ENCODE measurements around the gene CNOT6. TPM values are rescaled to one million over a fixed set of nuclear protein-coding genes. Genes with fewer than 3 reads are reported as not detected.
A peak's percentile ranks its signal among the peaks of the same experiment; 100 is the strongest.
"Not testable (repeated sequence)": the region's sequence is repeated elsewhere in the genome, so short reads cannot be mapped to it uniquely, and the experiment has no call there.

Gene CNOT6
- 17.7 and 21.5 TPM in 2 replicates for total RNA-seq

DNA sequence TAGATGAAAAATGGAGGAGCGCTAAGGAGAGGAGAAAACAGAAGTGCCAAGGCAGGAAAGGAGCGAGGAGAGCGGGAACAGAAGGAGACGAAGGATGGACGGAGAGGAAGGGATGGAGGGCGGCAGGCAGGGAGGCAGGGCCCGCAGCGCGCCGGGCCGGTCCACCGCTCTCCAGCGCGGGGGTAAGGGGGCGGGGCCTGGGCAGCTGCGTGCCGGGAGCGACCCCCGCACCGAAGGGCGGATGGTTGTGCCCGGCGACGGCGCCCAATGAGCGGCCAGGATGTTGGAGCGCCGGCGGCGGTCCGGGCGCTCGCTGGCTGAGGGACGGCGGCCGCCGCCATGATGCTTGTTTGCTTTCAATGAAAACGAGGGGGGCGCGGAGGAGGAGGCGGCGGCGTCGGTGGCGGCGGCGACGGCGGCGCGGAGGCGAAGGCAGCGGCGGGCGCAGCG is at the start of gene CNOT6:
CNOT6 (plus strand) TSS at position 320 of the 450 bp plus-strand sequence. CDS start 34,898 bp downstream, outside the sequence.
- DNase-seq (ENCODE audit: low read depth in 2 of 2), result peak; percentile 85 to 97

DNA sequence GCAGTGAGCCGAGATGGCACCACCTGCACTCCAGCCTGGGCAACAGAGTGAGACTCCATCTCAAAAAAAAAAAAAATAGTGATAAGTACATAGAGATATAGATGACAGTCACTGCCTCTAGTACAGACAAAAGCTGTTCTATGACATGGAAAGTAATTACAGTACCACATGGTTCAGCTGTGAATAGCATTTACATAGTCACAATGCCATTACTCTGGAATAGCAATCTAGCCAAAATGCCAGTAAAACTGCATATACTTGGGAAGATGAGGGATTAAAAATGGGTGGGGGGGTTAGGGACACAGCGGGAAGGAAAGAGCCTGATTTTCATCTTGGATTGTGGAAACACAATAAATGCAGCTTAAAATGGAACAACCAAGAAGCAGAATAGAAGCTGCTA is 39.4 kb upstream of the CNOT6 start:
- DNase-seq (ENCODE audit: low read depth in 2 of 2), result no peak

- DNase-seq (ENCODE audit: low read depth in 2 of 2), result no peak
Measured at GRCh38 chr5:180455872-180456271, 38.3 kb upstream of the CNOT6 start.

- no peak for DNase-seq (ENCODE audit: low read depth in 2 of 2)
Measured at GRCh38 chr5:180456792-180457191, 37.4 kb upstream of the CNOT6 start.

- DNase-seq (ENCODE audit: low read depth in 2 of 2), result not testable (repeated sequence)
Measured at GRCh38 chr5:180458852-180459673, 35.1 kb upstream of the CNOT6 start.

GRCh38 chr5:180459674-180460142 is 34.5 kb upstream of the CNOT6 start:
- not testable (repeated sequence) for DNase-seq (ENCODE audit: low read depth in 2 of 2)

- no peak for DNase-seq (ENCODE audit: low read depth in 2 of 2)
Measured at GRCh38 chr5:180460834-180461233, 33.3 kb upstream of the CNOT6 start.

- no peak for DNase-seq (ENCODE audit: low read depth in 2 of 2)
Measured at GRCh38 chr5:180461303-180461702, 32.9 kb upstream of the CNOT6 start.

DNA sequence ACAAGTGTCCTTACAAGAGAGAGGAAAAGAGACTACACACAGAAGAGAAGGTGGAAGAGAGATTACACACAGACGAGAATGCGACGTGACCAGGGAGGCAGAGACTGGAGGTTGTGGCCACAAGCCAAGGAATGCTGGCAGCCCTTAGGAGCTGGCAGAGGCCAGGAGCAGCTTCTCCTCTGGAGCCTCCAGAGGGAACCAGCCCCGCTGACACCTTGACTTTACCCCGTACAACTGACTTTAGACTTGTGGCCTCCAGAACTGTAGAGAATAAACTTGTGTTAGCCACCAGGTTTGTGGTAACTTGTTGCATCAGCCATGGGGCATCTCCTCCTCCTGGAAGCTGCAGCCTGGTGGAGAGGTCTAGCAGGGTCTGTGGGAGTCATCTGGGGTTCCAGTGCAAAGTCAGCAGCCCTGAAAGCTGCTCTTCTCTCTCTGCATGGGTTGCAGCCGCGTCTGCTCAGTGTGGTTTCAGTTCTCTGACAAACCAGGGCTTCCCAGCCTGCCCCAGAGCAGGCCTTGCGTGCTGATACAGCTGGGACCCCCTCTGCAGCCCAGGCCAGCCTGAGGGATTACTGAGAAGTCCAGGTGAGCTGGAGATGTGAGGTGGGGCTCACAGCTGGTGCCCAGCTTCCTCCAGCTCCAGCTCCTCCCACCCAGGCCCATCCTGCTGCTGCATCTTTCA is 30.8 kb upstream of the CNOT6 start:
- no peak for DNase-seq (ENCODE audit: low read depth in 2 of 2)

- DNase-seq (ENCODE audit: low read depth in 2 of 2), result no peak
Measured at GRCh38 chr5:180463916-180464602, 30.1 kb upstream of the CNOT6 start.

DNA sequence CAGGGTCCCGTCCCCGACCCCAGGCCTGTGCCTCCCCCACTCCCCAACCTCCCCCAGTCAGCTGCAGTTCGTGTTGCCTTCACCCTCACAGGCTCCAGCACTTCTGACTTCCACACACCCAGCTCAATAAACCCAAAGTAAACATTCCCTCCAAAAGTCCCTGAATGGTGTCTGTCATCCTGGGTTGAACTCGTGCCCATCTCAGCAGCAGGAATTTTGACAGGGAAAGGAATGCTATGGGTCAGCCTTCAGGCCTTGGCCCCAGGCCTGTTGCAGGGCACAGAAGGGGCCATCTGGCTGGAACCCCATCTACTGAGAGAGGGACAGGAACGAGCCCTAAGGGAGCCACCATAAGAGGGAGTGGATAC is 29.6 kb upstream of the CNOT6 start:
- DNase-seq (ENCODE audit: low read depth in 2 of 2), result no peak

GRCh38 chr5:180465052-180465451 is 29.1 kb upstream of the CNOT6 start:
- DNase-seq (ENCODE audit: low read depth in 2 of 2), result not testable (repeated sequence)

- DNase-seq (ENCODE audit: low read depth in 2 of 2), result no peak
Measured at GRCh38 chr5:180466316-180466715, 27.9 kb upstream of the CNOT6 start.

- no peak for DNase-seq (ENCODE audit: low read depth in 2 of 2)
Measured at GRCh38 chr5:180467028-180467975, 26.9 kb upstream of the CNOT6 start.

GRCh38 chr5:180467989-180468731 is 26.0 kb upstream of the CNOT6 start:
- no peak for DNase-seq (ENCODE audit: low read depth in 2 of 2)

GRCh38 chr5:180468732-180469585 is 25.2 kb upstream of the CNOT6 start:
- no peak for DNase-seq (ENCODE audit: low read depth in 2 of 2)

GRCh38 chr5:180469586-180469865 is 24.7 kb upstream of the CNOT6 start:
- DNase-seq (ENCODE audit: low read depth in 2 of 2), result no peak

DNA sequence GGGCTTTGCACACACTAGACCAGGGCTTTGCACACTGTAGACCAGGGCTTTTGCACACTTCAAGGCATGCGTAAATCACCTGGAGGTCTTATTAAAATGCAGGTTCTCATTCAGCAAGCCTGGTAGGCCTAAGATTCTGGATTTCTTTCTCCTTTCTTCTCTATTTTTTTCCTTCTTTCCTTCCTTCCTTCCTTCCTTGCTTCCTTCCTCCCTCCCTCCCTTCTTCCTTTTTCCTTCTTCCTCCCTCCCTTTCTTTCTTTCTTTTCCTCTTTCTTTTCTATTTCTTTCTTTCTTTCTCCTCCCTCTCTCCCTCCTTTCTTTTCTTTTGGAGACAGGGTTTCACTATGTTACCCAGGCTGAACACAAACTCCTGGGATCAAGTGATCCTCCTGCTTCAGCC is 24.3 kb upstream of the CNOT6 start:
- DNase-seq (ENCODE audit: low read depth in 2 of 2), result no peak

GRCh38 chr5:180470361-180470760 is 23.8 kb upstream of the CNOT6 start:
- no peak for DNase-seq (ENCODE audit: low read depth in 2 of 2)
